ENCODE results near the gene HSF4.

HSF4 gene

GRCh38 chr16:67169011-67169451 is 4.5 kb downstream of the HSF4 start:
- no peak for DNase-seq

DNA sequence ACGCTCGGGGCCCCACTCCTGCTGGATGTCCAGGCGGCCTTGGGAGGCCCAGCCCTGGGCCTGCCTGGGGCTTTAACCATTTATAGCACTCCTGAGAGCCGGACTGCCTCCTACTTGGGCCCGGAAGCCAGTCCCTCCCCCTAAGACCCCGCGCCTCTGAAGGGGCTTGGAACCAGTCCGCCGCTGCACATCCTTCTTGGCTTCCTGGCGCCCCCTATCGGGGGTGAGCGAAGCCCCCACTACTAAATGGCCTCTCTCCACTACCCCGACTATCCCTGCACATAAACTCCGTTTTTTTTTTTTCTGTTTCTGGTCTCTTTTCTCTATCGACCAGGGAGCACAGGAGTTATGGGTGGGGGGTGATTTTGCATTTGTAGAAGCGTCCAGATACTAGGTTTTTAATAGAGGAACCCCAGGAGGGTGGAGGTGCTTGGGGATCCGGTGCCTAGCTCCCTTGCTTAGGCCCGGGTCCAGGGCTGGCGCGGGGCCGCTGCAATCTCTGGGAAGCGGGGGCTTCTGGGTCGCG is 5.2 kb downstream of the HSF4 start:
- no peak for DNase-seq

GRCh38 chr16:67170168-67170948 is 5.8 kb downstream of the HSF4 start, which contains the start of gene NOL3:
NOL3 (plus strand) TSS chr16:67170538.
- no peak for DNase-seq

DNA sequence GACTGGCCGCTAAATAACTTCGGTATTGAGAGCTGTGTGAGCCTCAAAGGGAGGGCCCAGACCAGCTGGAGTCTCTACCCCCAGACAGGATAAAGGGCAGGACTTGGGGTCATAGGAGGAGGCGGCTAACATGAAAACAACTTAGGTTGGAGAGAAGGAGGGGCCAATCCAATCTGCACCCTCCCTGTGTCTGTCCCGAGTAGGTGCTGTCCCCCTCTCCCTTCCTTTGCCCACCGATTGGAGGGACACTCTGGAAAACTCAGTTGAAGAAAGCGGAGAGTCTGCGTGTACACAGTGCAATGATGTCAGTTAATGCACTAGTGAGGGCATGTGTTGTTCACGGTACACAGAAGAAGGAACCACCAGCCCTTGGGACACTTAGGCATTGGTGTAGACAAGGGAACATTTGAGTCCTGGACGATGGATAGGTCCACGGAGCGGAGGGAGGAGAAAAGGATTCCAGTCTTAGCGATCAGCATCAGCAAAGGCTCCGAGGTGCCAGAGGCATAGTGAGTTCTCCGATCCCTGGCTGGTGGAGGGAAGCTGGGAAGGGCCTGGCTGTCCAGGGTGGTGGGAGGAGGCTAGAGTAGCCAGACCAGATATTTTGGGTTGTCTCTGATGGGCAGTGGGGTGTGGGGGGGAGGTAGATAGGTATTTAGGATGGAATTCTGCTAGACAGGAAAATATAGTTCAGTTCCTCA is 6.6 kb downstream of the HSF4 start:
- DNase-seq, result no peak

- DNase-seq, result no peak
Observed at GRCh38 chr16:67173323-67173722, 8.8 kb downstream of the HSF4 start.

- DNase-seq, result peak; percentile 18
Observed at GRCh38 chr16:67173808-67174705, 9.5 kb downstream of the HSF4 start.

- DNase-seq, result no peak
Observed at GRCh38 chr16:67174706-67175231, 10.2 kb downstream of the HSF4 start.

DNA sequence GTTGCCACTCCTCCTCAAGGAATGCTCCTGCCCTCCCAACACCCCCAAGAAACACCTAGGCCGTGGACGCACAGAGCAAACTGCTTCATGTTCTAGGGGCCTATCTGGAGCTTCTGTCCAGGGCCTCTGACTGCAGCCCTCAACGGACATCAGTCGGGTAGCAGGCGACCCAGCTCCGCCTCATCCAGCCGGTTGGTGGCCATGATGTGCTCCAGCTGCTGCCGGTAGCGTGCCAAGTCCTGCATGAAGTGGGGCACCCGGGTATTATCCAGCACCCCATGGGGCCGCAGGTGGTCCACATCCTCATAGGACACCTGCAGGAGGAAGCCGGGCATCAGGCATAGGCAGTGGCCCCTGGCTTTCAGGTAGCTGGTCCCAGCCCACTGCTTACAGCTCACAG is 12.1 kb downstream of the HSF4 start:
- no peak for DNase-seq

DNA sequence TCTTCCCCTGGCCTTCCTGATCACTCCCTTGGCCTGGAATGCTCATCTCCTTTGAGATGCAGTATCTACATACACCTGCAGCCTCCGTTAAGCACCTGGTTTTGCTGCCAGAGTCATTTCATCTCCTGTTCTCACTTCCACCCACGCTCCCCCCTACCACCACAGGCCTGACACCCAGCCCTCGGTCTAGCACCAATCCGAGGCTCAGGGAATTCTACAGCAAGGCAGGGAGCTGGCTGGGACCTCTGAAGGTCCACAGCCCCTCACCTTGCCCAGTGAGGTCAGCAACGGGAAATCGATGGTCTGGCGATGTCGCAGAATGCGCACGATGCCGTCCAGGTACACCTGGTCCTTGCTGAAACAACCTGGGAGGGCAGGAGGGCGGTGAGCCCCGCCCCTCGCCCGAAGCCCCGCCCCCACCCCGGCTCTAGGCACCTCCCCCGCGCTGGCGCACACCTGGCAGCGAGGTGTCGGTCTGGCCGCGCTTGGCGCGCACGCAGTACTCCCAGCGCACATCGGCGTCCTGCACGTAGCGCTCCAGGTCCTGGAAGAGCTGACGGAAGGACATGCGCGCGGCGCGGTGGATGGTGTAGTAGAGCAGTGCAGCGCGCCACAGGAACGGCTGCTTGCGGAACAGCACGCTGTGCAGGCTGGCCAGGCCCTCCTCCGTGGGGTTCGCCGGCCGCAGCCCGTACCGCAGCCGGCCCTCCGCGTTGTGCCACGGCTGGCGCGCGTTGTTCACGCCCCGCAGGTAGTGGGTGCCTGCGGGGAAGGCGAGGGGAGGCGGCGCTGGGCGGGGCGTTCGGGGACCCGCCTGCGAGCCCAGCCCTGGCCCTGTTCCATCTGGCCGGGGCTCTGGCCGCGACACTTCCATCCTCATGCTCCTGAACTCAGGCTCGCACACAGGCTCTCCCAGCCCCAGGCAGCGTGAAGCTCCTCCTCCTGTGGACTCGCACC is 13.5 kb downstream of the HSF4 start:
- DNase-seq, result peak; percentile 28

GRCh38 chr16:67179421-67180080 is 15.0 kb downstream of the HSF4 start:
- DNase-seq, result no peak

GRCh38 chr16:67180166-67180565 is 15.6 kb downstream of the HSF4 start:
- DNase-seq, result no peak

GRCh38 chr16:67181346-67181745 is 16.8 kb downstream of the HSF4 start:
- DNase-seq, result no peak

DNA sequence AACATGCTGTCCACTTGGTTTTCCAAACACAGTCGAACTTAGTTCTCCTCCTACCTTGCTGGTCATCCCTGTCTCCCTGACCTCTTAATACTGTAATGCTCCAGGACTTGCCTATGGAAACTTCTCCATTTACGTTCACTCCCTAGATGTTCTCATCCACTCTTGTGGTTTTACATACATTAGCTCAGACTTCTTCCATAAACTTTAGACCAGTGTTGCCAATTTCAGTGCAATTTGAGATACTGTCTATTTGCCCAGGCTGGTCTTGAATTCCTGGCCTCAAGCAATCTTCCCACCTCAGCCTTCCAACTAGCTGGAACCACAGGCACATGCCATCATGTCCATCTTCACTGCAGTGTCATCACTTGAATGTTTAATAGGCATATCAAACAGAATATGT is 17.7 kb downstream of the HSF4 start:
- no peak for DNase-seq

- DNase-seq, result no peak
Observed at GRCh38 chr16:67183284-67183626, 18.7 kb downstream of the HSF4 start.

- DNase-seq, result peak; percentile 87
Observed at GRCh38 chr16:67183627-67184452, 19.3 kb downstream of the HSF4 start, which contains the start of gene MATCAP1. MATCAP1 (minus strand) TSS chr16:67183963; CDS start chr16:67180610, 3,353 bp downstream.

DNA sequence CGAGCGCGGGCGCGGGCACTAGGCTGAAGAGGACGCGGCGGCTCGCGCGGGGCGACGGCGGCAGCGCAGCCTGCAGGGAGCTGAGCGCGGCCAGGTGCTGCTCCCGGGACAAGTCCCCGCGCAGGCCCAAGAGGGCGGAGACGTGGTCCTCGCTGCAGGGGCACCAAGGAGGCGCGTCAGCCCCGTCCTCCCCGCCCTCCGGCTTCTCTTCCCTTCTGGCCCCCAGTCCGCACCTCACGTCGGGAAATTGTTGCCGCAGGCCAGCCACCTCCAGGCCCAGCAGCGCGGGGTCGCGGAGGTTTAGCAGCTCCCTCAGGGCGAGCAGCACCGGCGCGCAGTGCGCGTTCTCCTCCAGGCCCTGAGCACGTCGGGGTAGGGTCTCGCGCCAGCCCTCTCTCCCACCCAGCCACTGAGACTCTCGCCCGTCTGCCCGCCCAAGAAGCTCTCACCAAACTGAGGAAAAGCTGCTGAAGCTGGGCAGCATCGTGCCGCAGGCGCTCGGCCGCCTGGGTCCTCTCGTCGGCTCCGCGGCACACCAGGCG is 20.0 kb downstream of the HSF4 start:
- no peak for DNase-seq

DNA sequence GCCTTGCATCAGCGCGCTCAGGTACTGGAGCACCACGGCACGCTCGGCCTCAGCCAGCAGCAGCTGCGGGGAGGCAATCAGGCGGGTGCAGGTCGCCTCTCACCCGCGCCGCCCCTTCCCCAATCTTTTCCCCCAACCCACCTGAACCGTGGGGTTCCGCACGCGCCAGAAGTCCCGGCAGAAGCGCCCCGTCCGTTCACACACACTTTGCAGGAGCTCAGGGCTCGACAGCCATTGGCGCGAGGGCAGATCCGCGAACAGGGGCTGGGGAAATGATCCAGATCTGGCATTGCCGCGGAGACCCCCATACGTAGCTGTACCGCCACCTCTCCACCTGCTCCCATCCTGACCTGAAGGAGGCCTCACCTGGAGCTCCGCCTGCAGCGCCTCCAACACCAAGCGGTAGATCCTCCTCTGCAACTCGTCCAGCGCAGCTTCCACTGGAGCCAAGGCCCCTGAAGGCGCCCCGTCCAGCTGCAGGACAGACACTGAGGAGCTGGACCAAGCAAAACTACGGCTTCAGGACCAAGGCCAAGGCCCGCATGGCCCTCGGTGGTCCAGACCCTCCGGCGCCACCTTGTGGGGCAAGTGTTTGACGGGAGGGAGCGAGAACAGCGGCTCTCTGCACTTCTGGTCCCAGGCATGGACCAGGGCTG is 20.6 kb downstream of the HSF4 start:
- DNase-seq, result no peak

DNA sequence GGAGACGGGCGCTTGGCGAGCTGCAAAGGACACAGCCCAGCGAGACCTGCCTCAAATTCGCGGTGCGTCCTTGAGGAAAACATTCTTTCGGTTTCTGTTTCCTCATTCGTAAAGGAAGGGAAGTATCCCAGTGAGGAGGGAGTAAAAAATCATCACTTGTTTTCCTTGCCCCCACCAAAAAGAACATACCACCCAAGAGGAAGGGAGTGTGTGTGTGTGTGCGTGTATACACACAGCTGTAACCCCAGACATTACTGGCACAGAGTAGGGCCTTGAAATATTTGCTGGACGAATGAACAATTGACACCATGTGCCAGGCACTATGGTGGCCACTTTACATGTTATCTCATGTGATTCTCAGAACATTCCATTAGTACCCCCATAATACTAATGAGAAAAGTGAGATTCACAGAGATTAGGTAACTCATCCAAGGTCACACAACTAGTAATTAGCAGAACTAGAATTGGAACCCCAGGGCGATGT is 21.1 kb downstream of the HSF4 start:
- no peak for DNase-seq

- no peak for DNase-seq
Observed at GRCh38 chr16:67186550-67186950, 22.0 kb downstream of the HSF4 start.
